GM20431 (cell line): ENCODE measurements around the gene SUMO4.

Experiments used
- in situ Hi-C: fragments of 300-500 bp; cut with MseI, MboI; formaldehyde crosslinking; loops from one replicate; pipeline ENCODE4 v1.15.0; 2020; ENCODE audit warnings: low sequenced_read_pairs; ENCODE audit not compliant: unreplicated experiment

SUMO4 gene

GRCh38 chr6:149446791-149447376 lies 46.8 kb downstream of the SUMO4 start:
- in situ Hi-C loops = loop anchor here (25.0 kb wide), 1 partner anchor 360 kb away; no protein-coding TSS in a partner anchor

GRCh38 chr6:149448821-149449453 lies 48.9 kb downstream of the SUMO4 start:
- in situ Hi-C loops = loop anchor here (25.0 kb wide), 1 partner anchor 362 kb away; no protein-coding TSS in a partner anchor

- in situ Hi-C loops = loop anchor here (25.0 kb wide), 1 partner anchor 363 kb away; no protein-coding TSS in a partner anchor
Observed at GRCh38 chr6:149449831-149450678, 50.0 kb downstream of the SUMO4 start.
